GM12878 (cell line): Measurements from ENCODE around the gene PAPOLG. TPM values are rescaled to one million over a fixed set of nuclear protein-coding genes. Genes with fewer than 3 reads are reported as not detected.

Source experiments
- BCL11A ChIP-seq: IDR thresholded peaks from 2 replicates; pipeline ENCODE4 v1.6.1; 2011; ENCODE audit warnings: low read depth, low read length
- CBX5 ChIP-seq: sonication (generic); IDR thresholded peaks from 2 replicates; pipeline ENCODE4 v1.6.1; 2016; ENCODE audit warnings: low read depth, moderate library complexity, mild to moderate bottlenecking, inconsistent platforms
- CEBPB ChIP-seq, 2 experiments: fragments of 150-350 bp in 1 of 2; IDR thresholded peaks; 2 replicates each; pipeline ENCODE4 v1.6.1; 2012 to 2014; ENCODE audit warnings: low read depth in 2 of 2, low read length in 2 of 2, borderline replicate concordance in 1 of 2, inconsistent platforms in 1 of 2
- EP300 ChIP-seq, 2 experiments: fragments of 150-350 bp in 1 of 2; IDR thresholded peaks; 2 replicates each; pipeline ENCODE4 v1.6.1; 2011 to 2012; ENCODE audit warnings: low read depth in 2 of 2, low read length in 2 of 2, borderline replicate concordance in 1 of 2, improper control_type of control experiment in 1 of 2, inconsistent platforms in 1 of 2; ENCODE audit not compliant: control insufficient read depth in 1 of 2
- FOS ChIP-seq: IDR thresholded peaks from 3 replicates; pipeline ENCODE4 v1.6.1; 2011; ENCODE audit warnings: borderline replicate concordance; ENCODE audit not compliant: insufficient read length; ENCODE audit errors: extremely low read depth
- FOXK2 ChIP-seq: fragments of 450-650 bp; IDR thresholded peaks from 2 replicates; pipeline ENCODE4 v1.6.1; 2017; ENCODE audit warnings: mild to moderate bottlenecking, moderate library complexity
- FOXM1 ChIP-seq: IDR thresholded peaks from 2 replicates; pipeline ENCODE4 v1.6.1; 2012; ENCODE audit warnings: low read depth, mild to moderate bottlenecking, inconsistent platforms, low read length, moderate library complexity
- GATAD2B ChIP-seq: fragments of 450-650 bp; conservative IDR thresholded peaks from 2 replicates; pipeline ENCODE4 v1.6.1; 2017; ENCODE audit warnings: low read depth, mild to moderate bottlenecking, moderate library complexity
- MEF2B ChIP-seq: fragments of 450-650 bp; IDR thresholded peaks from 2 replicates; pipeline ENCODE4 v1.6.1; 2018; ENCODE audit warnings: mild to moderate bottlenecking, moderate library complexity; ENCODE audit not compliant: partially characterized antibody, poor library complexity, severe bottlenecking
- MTA3 ChIP-seq: IDR thresholded peaks from 2 replicates; pipeline ENCODE4 v1.6.1; 2012; ENCODE audit warnings: low read length, inconsistent platforms, borderline replicate concordance
- PAX8 ChIP-seq: fragments of 450-650 bp; IDR thresholded peaks from 2 replicates; pipeline ENCODE4 v1.6.1; 2017; ENCODE audit warnings: mild to moderate bottlenecking, moderate library complexity
- POLR2A ChIP-seq: IDR thresholded peaks from 2 replicates; pipeline ENCODE4 v1.6.1; 2011; ENCODE audit warnings: low read depth, mild to moderate bottlenecking, low read length
- RAD51 ChIP-seq: fragments of 450-650 bp; IDR thresholded peaks from 2 replicates; pipeline ENCODE4 v1.6.1; 2016; ENCODE audit warnings: moderate library complexity, mild to moderate bottlenecking, inconsistent platforms
- SIN3A ChIP-seq: IDR thresholded peaks from 2 replicates; pipeline ENCODE4 v1.6.1; 2012; ENCODE audit warnings: low read depth, low read length, improper control_type of control experiment
- SREBF1 ChIP-seq: IDR thresholded peaks from 2 replicates; pipeline ENCODE4 v1.6.1; 2012; ENCODE audit warnings: mild to moderate bottlenecking, low read length
- TBL1XR1 ChIP-seq: IDR thresholded peaks from 2 replicates; pipeline ENCODE4 v1.6.1; 2012; ENCODE audit warnings: low read depth, low read length, improper control_type of control experiment
- TCF7 ChIP-seq: IDR thresholded peaks from 2 replicates; pipeline ENCODE4 v1.6.1; 2014; ENCODE audit warnings: antibody characterized with exemption, borderline replicate concordance
- polyA plus RNA-seq, 11 experiments: library from polyadenylated mRNA; depleted of rRNA in 4 of 11; unstranded in 6 of 11; stranded (reverse) in 5 of 11; fragments of >200 nt; fragmentation: Nextera tagmentation in 4 of 11; fragmentation: Illumina TruSeq in 1 of 11; extraction: Ambion mirVana in 4 of 11; extraction: Trizol in 1 of 11; gene quantifications; 1 replicate in 1 of 11; 2 replicates in 10 of 11; pipeline versions ENCODE4 v1.2.1 to v1.2.3, GENCODE V29; 2011 to 2016; ENCODE audit warnings: inconsistent platforms in 2 of 11, missing spikeins in 2 of 11, low read depth in 1 of 11
- total RNA-seq, 4 experiments: library from RNA; depleted of rRNA in 3 of 4; stranded (reverse); fragments of >200 nt in 3 of 4; fragmentation: Illumina TruSeq in 1 of 4; extraction: Trizol in 1 of 4; gene quantifications; 2 replicates each; pipeline versions ENCODE4 v1.2.1 to v1.2.3, GENCODE V29; 2013 to 2021
- TF ChIP-seq, protein P1 (sequence below): IDR thresholded peaks from 2 replicates; pipeline ENCODE4 v1.6.1; 2011; ENCODE audit warnings: low read depth, mild to moderate bottlenecking, low read length, moderate library complexity, borderline replicate concordance; ENCODE audit errors: extremely low read depth
- TF ChIP-seq, protein P2 (sequence below): fragments of 450-650 bp; IDR thresholded peaks from 2 replicates; pipeline ENCODE4 v1.6.1; 2018; ENCODE audit warnings: mild to moderate bottlenecking, low read depth, moderate library complexity; ENCODE audit not compliant: partially characterized antibody
- TF ChIP-seq, protein P3 (sequence below): IDR thresholded peaks from 2 replicates; pipeline ENCODE4 v1.6.1; 2012; ENCODE audit warnings: low read depth, low read length, improper control_type of control experiment
- TF ChIP-seq, protein P4 (sequence below): fragments of 150-350 bp; IDR thresholded peaks from 2 replicates; pipeline ENCODE4 v1.6.1; 2016; ENCODE audit warnings: low read depth, low read length

PAPOLG gene
- total and polyA plus RNA-seq, 10 of the 15 experiments (the other 5 are each of a cell fraction or from before 2014, with no cell fraction given), result 4.2 to 15.8 (median 10.7) TPM

DNA sequence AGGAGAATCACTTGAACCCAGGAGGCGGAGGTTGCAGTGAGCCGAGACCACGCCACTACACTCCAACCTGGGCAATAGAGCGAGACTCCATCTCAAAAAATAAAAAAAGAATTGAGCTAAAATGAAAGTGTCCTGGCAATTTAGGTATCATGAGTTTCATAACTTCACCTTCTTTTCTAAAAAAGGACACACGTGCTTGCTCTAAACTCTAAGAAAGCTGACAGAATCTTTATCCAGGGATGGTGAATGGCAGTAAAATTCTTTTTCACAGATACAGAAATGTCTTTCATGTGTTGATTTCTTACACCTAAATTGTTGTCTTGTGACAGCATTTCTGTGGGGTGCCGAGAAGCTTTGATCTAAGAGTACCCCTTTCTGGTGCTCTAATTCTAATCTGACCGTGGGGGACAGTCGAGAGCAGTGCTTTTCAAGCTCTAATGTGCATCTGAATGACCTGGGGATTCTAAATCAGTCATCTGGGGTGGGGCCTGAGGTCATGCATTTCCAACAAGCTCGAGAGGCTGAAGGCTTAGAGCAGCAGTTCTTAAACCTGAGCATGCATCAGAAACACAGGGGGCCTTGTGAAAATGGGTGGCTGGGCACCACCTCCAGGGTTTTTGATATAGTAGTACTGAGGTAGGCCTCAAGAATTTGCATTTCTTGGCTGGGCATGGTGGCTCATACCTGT is 83.2 kb downstream of the PAPOLG start (continued):
- TF ChIP-seq, protein P1, sequence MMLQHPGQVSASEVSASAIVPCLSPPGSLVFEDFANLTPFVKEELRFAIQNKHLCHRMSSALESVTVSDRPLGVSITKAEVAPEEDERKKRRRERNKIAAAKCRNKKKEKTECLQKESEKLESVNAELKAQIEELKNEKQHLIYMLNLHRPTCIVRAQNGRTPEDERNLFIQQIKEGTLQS, result no peak
- TF ChIP-seq TCF7, result peak; percentile 87
- TF ChIP-seq BCL11A, result no peak
- TF ChIP-seq, protein P2, sequence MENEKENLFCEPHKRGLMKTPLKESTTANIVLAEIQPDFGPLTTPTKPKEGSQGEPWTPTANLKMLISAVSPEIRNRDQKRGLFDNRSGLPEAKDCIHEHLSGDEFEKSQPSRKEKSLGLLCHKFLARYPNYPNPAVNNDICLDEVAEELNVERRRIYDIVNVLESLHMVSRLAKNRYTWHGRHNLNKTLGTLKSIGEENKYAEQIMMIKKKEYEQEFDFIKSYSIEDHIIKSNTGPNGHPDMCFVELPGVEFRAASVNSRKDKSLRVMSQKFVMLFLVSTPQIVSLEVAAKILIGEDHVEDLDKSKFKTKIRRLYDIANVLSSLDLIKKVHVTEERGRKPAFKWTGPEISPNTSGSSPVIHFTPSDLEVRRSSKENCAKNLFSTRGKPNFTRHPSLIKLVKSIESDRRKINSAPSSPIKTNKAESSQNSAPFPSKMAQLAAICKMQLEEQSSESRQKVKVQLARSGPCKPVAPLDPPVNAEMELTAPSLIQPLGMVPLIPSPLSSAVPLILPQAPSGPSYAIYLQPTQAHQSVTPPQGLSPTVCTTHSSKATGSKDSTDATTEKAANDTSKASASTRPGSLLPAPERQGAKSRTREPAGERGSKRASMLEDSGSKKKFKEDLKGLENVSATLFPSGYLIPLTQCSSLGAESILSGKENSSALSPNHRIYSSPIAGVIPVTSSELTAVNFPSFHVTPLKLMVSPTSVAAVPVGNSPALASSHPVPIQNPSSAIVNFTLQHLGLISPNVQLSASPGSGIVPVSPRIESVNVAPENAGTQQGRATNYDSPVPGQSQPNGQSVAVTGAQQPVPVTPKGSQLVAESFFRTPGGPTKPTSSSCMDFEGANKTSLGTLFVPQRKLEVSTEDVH, result no peak
- no peak for TF ChIP-seq CEBPB (IDR thresholded peaks at IDR 0.05; ENCODE audit: borderline replicate concordance in 1 of 2, low read depth in 2 of 2, low read length in 2 of 2)
- no peak for TF ChIP-seq SREBF1
- TF ChIP-seq RAD51, result no peak
- TF ChIP-seq EP300 (IDR thresholded peaks at IDR 0.05; ENCODE audit: borderline replicate concordance in 1 of 2, control insufficient read depth in 1 of 2, low read depth in 2 of 2, low read length in 2 of 2), result no peak
- no peak; the same call in 1 of the 2 replicates for TF ChIP-seq TBL1XR1
- no peak for TF ChIP-seq SIN3A
- TF ChIP-seq FOXM1, result peak; percentile 70; the same call in 1 of the 2 replicates
- TF ChIP-seq, protein P3, sequence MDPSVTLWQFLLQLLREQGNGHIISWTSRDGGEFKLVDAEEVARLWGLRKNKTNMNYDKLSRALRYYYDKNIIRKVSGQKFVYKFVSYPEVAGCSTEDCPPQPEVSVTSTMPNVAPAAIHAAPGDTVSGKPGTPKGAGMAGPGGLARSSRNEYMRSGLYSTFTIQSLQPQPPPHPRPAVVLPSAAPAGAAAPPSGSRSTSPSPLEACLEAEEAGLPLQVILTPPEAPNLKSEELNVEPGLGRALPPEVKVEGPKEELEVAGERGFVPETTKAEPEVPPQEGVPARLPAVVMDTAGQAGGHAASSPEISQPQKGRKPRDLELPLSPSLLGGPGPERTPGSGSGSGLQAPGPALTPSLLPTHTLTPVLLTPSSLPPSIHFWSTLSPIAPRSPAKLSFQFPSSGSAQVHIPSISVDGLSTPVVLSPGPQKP, result no peak
- TF ChIP-seq MTA3, result no peak
- peak; percentile 12; the same call in 1 of the 2 replicates for TF ChIP-seq CBX5
- no peak for TF ChIP-seq FOS
- TF ChIP-seq PAX8, result no peak
- 0 out of 2 replicates have a peak, but pooled peaks have one; percentile 32 for TF ChIP-seq POLR2A
- TF ChIP-seq GATAD2B, result no peak
- TF ChIP-seq, protein P4, sequence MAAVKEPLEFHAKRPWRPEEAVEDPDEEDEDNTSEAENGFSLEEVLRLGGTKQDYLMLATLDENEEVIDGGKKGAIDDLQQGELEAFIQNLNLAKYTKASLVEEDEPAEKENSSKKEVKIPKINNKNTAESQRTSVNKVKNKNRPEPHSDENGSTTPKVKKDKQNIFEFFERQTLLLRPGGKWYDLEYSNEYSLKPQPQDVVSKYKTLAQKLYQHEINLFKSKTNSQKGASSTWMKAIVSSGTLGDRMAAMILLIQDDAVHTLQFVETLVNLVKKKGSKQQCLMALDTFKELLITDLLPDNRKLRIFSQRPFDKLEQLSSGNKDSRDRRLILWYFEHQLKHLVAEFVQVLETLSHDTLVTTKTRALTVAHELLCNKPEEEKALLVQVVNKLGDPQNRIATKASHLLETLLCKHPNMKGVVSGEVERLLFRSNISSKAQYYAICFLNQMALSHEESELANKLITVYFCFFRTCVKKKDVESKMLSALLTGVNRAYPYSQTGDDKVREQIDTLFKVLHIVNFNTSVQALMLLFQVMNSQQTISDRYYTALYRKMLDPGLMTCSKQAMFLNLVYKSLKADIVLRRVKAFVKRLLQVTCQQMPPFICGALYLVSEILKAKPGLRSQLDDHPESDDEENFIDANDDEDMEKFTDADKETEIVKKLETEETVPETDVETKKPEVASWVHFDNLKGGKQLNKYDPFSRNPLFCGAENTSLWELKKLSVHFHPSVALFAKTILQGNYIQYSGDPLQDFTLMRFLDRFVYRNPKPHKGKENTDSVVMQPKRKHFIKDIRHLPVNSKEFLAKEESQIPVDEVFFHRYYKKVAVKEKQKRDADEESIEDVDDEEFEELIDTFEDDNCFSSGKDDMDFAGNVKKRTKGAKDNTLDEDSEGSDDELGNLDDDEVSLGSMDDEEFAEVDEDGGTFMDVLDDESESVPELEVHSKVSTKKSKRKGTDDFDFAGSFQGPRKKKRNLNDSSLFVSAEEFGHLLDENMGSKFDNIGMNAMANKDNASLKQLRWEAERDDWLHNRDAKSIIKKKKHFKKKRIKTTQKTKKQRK, result no peak
- no peak for TF ChIP-seq FOXK2
- peak; percentile 42 for TF ChIP-seq MEF2B
